HG02571 (cell line): Measurements from ENCODE around the gene TAOK2.

Source experiments
- ATAC-seq: cut with Tn5 transposase; IDR thresholded peaks from one replicate; pipeline ENCODE4 v1.9.1; 2021; ENCODE audit warnings: mild to moderate bottlenecking, moderate library complexity; ENCODE audit not compliant: unreplicated experiment

TAOK2 gene

GRCh38 chr16:29962344-29962994, 11.2 kb upstream of the TAOK2 start:
- ATAC-seq: no peak

GRCh38 chr16:29963021-29963743, 10.5 kb upstream of the TAOK2 start:
- ATAC-seq: no peak

DNA sequence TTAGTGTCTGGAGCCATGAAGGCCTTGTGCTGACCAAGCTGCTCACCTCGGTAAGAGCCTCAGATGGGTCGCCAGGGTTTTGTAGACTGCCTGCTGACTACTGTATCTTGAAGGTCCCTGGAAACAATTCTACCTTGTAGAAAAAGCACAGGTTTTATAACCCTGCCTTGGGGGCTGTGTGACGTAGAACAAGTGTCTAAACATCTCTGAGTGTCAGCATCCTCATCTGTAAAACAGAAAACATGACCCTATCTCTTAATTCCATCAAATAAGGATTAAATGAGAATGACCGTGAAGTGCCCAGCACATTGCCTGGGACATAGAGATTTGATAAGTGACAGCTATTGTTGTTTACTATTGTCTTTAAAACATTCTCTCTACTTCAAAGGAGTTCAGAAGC, 5.5 kb upstream of the TAOK2 start:
- no peak for ATAC-seq

DNA sequence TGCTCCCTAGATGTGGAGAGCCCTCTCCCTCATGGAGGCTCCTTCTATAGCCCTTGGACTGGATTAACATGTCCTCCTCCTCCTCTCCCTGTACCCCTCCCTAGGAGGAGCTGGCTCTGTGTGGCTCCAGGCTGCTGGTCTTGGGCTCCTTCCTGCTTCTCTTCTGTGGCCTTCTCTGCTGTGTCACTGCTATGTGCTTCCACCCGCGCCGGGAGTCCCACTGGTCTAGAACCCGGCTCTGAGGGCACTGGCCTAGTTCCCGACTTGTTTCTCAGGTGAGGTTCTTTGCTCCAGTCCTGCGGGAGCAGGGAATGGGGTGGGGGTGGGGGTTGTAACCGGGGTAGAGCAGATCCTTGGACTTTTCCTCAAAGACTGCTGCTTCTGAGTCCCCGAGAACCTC, 2.4 kb upstream of the TAOK2 start:
- no peak for ATAC-seq

DNA sequence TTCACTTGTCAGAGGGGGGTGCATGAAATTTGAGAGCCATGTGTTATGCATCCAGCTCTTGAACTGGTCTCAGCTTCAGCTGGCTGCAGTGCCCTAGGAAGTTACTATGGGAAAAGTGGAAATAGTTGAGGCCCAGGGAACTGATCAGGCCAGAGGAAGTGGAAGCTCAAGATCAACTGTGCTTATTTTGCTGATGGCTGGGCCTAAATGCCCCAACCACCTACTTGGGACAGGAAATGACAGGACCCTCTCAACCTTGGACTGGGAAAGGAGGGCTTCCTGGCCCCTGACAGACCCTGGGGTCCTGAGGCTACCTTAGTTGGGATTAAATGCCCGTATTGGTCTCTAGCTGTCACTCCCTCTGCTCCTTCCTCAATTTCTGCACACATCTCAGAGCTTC, 1.2 kb upstream of the TAOK2 start:
- no peak for ATAC-seq

GRCh38 chr16:29972992-29973383, 680 bp upstream of the TAOK2 start:
- ATAC-seq: no peak

DNA sequence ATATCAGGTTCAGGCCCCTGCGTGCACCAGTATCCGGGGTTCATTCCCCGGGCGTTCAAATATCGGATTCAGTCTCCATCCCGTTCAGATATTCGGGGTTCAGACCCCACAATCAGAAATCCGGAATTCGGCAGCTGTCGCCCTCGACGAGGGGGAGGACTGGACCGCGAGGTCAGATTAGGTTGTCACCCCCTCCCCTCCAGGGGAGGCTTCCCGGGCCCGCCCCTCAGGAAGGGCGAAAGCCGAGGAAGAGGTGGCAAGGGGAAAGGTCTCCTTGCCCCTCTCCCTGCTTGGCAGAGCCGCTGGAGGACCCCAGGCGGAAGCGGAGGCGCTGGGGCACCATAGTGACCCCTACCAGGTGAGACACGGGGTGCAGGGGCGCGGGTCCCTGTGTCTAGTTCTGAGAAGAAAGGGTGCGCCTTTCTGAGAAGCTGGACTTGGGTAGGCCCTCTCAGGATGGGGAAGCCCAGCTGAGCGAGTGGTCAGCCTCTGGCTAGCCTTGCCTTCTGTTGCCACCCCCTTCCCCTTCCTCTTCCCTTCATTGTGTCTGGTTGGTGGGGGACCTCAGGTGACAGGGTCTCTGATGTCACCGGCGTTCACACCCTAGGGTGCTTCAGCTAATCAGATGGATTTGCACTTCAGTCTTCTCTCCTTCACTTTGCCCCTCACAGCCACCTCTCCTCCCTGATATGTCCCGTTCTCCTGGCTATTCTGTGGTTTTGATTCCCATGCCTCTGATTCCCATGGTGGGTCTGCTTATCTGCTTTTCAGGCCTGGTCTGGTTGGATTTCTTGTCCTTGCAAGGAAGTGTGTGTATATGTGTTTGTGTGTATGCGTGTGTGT, 844 bp downstream of the TAOK2 start:
- no peak for ATAC-seq

DNA sequence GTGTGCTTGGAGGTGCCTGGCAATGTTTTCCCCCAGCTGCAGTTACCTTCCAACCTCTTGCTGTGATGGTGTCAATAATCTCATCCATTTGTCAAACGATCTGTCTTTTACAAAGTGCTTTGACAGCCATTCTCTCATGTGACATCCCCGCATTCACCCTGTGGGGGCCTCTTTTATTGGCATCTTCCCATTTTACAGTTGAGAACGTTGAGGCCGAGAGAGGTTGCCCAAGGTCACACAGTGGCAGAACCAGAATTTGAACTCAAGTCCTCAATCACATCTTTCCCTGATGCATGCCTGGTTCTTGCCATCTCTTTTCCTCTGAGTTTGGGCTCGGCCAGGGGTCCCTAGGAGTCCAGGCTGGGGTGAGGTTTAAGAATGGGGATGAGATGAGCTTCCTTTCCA, 1.5 kb downstream of the TAOK2 start:
- ATAC-seq: no peak

GRCh38 chr16:29975811-29976511, 2.3 kb downstream of the TAOK2 start:
- no peak for ATAC-seq

GRCh38 chr16:29977063-29977825, 3.6 kb downstream of the TAOK2 start:
- ATAC-seq: no peak

DNA sequence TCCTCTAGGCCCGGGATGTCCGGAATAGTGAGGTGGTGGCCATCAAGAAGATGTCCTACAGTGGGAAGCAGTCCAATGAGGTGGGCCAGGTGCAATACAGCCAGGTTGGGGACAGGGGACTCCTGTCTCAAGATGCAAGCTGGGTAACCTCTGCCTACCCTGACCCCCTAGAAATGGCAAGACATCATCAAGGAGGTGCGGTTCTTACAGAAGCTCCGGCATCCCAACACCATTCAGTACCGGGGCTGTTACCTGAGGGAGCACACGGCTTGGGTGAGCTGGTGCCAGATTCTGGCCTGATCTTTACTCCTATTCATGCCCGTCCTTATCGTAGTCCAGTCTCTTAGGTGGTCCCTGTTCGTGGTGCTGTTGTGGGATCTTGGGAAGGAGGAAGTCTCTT, 4.4 kb downstream of the TAOK2 start:
- ATAC-seq: no peak

- ATAC-seq: no peak
These were observed 5.0 kb downstream of the TAOK2 start for GRCh38 chr16:29978564-29979270.

DNA sequence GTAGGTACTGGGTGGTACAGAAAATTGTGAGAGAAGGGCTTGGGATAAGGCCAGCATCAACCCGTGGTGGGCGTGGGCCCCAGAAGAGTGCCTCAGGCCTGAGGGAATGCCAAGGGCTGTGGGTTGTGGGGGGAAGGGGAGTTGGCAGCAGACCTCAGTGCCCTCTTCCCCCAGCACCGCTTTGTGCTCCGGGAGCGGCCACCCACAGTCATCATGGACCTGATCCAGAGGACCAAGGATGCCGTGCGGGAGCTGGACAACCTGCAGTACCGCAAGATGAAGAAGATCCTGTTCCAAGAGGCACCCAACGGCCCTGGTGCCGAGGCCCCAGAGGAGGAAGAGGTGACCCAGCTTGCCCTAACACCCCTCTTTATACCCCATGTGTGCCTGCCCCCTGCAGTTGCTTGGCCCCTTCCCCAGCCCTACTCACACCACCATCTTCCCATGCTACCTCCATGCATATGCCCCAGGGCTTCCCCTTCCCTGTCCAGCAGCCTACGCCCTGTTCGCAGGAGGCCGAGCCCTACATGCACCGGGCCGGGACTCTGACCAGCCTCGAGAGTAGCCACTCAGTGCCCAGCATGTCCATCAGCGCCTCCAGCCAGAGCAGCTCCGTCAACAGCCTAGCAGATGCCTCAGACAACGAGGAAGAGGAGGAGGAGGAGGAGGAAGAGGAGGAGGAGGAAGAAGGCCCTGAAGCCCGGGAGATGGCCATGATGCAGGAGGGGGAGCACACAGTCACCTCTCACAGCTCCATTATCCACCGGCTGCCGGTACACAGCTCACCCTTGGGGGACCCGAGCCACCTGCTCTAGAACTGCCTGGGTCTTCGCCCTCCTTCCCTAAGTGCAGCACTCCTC, 9.1 kb downstream of the TAOK2 start:
- ATAC-seq: no peak

- ATAC-seq: no peak
These were observed 9.9 kb downstream of the TAOK2 start for GRCh38 chr16:29983420-29984136.

DNA sequence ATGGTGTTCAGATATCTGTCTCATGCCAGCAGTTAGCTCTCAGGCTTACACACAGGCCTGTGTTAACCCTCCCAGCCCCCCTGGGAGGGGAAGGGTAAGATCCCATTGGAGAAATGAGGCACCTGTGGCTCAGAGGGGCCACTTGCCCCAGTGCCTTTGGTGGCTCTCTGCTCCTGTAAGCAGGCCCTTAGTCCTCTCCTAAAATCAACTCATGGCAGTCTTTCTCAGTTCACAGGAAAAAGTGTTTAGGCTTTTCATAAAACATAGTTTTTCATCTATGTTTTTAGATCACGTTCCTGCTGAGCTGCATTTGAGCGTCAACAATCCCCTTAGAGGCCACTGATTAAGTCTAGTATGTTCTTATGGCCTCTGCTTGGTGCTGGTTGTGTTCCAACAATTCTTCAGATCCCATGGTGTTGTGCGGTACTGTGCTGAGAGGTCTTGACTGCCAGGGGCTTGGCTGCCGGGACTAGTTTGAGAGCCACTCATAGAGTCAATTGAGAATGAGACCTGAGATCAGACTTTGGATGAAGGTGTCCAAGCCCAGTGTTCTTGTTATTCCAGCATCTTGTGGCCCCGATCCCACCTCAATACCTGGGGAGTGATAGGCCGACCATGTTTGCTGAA, 10.6 kb downstream of the TAOK2 start:
- ATAC-seq: no peak

- ATAC-seq: no peak
These were observed 11.1 kb downstream of the TAOK2 start for GRCh38 chr16:29984764-29985147.

GRCh38 chr16:29985271-29985811, 11.7 kb downstream of the TAOK2 start:
- ATAC-seq: no peak

DNA sequence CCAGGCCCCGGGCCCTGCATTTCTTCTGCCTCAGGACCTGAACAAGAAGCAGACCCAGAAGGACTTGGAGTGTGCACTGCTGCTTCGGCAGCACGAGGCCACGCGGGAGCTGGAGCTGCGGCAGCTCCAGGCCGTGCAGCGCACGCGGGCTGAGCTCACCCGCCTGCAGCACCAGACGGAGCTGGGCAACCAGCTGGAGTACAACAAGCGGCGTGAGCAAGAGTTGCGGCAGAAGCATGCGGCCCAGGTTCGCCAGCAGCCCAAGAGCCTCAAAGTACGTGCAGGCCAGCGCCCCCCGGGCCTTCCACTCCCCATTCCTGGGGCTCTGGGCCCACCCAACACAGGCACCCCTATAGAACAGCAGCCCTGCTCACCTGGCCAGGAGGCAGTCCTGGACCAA, 12.6 kb downstream of the TAOK2 start:
- ATAC-seq: no peak
